ENCODE data around the gene PKP1. TPM values are rescaled to one million over a fixed set of nuclear protein-coding genes. Genes with fewer than 3 reads are reported as not detected.

PKP1 gene
- total and polyA plus RNA-seq, 2 experiments from 2014 or later: 0.19 to 0.83 TPM

DNA sequence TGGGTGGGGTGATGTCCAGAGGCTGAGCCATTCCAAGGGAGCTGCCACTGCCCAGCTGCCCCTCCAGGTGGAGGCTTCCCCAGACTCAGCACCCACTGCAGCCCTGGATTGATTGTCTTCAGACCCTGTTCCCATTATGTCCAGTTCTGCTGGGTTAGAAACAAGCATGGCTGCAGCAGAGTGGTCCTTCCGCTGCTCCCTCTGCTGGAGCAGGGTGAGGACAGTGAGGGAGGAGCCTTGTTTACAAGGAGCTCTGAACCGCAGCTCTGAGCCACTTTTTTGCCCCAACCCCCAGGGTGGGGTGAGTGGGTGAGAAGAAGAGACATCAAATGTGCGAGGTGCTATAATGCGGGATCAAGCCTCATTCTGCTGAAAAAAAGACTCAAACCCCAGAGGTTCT, 91.9 kb downstream of the PKP1 start:
- Mint-ChIP-seq H3K4me3 (peak overlapping the region; percentile 17; the same call in 1 of the 3 replicates), H3K4me1 (peaks cover 69% of the 10 kb centered on the region), H3K27me3 (ENCODE audit: insufficient read depth, low read depth, poor library complexity) (peaks cover 18% of the 10 kb centered on the region), H3K9me3 (no peaks in the 10 kb centered on the region), H3K36me3 (ENCODE audit: low read depth) (no peaks in the 10 kb centered on the region), H3K27ac (peak overlapping the region; percentile 63; the same call in 1 of the 2 replicates)
- Histone ChIP-seq H4K20me1 (replicated peaks; ENCODE audit: insufficient read depth) (no peaks in the 10 kb centered on the region), H3K4me1 (ENCODE audit: insufficient read depth) (peaks cover 37% of the 10 kb centered on the region), H3F3A (replicated peaks; ENCODE audit: low read depth) (peaks cover 15% of the 10 kb centered on the region; the same call in 1 of the 2 replicates), H3K79me2 (replicated peaks; ENCODE audit: insufficient read depth) (no peaks in the 10 kb centered on the region), H3K9me2 (ENCODE audit: insufficient read depth) (0 out of 2 replicates have a peak, but pooled peaks cover 7% of the 10 kb centered on the region), H3K27ac (ENCODE audit: low read depth) (peak overlapping the region; percentile 98), H3K4me3 (peak overlapping the region; percentile 20; the same call in 1 of the 2 replicates), H3K27me3 (ENCODE audit: insufficient read depth) (no peaks in the 10 kb centered on the region), H2AFZ (no peak overlapping the region), H3K4me2 (peak overlapping the region; percentile 39), H3K36me3 (ENCODE audit: insufficient read depth) (no peaks in the 10 kb centered on the region)
- TF ChIP-seq JUNB (IDR thresholded peaks at IDR 0.05; ENCODE audit: unreplicated experiment) (no peak), NANOG (IDR thresholded peaks at IDR 0.05; ENCODE audit: borderline replicate concordance) (no peak), EZH2 (IDR thresholded peaks at IDR 0.05; ENCODE audit: low read depth, unreplicated experiment) (no peak), ZNF331 (CRISPR knock-in tag; IDR thresholded peaks at IDR 0.05; ENCODE audit: low read depth) (no peak), POLR2AphosphoS5 (IDR thresholded peaks at IDR 0.05; ENCODE audit: low read depth) (no peak)
- TF ChIP-seq, protein P1, sequence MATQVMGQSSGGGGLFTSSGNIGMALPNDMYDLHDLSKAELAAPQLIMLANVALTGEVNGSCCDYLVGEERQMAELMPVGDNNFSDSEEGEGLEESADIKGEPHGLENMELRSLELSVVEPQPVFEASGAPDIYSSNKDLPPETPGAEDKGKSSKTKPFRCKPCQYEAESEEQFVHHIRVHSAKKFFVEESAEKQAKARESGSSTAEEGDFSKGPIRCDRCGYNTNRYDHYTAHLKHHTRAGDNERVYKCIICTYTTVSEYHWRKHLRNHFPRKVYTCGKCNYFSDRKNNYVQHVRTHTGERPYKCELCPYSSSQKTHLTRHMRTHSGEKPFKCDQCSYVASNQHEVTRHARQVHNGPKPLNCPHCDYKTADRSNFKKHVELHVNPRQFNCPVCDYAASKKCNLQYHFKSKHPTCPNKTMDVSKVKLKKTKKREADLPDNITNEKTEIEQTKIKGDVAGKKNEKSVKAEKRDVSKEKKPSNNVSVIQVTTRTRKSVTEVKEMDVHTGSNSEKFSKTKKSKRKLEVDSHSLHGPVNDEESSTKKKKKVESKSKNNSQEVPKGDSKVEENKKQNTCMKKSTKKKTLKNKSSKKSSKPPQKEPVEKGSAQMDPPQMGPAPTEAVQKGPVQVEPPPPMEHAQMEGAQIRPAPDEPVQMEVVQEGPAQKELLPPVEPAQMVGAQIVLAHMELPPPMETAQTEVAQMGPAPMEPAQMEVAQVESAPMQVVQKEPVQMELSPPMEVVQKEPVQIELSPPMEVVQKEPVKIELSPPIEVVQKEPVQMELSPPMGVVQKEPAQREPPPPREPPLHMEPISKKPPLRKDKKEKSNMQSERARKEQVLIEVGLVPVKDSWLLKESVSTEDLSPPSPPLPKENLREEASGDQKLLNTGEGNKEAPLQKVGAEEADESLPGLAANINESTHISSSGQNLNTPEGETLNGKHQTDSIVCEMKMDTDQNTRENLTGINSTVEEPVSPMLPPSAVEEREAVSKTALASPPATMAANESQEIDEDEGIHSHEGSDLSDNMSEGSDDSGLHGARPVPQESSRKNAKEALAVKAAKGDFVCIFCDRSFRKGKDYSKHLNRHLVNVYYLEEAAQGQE (IDR thresholded peaks at IDR 0.05; ENCODE audit: unreplicated experiment): no peak
- TF ChIP-seq, protein P2, sequence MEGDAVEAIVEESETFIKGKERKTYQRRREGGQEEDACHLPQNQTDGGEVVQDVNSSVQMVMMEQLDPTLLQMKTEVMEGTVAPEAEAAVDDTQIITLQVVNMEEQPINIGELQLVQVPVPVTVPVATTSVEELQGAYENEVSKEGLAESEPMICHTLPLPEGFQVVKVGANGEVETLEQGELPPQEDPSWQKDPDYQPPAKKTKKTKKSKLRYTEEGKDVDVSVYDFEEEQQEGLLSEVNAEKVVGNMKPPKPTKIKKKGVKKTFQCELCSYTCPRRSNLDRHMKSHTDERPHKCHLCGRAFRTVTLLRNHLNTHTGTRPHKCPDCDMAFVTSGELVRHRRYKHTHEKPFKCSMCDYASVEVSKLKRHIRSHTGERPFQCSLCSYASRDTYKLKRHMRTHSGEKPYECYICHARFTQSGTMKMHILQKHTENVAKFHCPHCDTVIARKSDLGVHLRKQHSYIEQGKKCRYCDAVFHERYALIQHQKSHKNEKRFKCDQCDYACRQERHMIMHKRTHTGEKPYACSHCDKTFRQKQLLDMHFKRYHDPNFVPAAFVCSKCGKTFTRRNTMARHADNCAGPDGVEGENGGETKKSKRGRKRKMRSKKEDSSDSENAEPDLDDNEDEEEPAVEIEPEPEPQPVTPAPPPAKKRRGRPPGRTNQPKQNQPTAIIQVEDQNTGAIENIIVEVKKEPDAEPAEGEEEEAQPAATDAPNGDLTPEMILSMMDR (conservative IDR thresholded peaks at IDR 0.05; ENCODE audit: low read depth in 2 of 2): peak; percentile 31 to 54; a peak in 3 of 4 replicates
- DNase-seq (ENCODE audit: low spot score): no peak
- no peak for ATAC-seq

DNA sequence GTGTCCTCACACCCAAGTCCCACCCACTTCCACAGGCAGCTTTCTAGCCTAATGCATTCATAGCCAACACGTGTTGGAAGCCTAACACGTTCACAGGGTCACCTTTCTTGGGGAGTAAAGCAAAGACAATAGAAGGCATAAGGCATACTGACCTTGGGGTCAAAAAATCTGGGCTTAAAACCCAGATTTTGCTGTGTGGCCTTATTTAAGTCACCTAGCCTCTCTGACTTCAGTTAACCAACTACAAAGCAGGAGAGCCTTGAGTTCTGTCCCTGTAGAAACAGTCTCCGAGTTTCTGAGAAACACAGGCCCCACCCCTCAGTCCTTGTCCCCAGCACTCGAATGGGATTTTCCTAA, 92.8 kb downstream of the PKP1 start:
- H3K4me2 ChIP-seq: peak overlapping the region; percentile 39
- Mint-ChIP-seq H3K27ac (peak overlapping the region; percentile 98), H3K4me1 (peaks cover 68% of the 10 kb centered on the region)
- TF ChIP-seq, protein P2 (conservative IDR thresholded peaks at IDR 0.05; ENCODE audit: low read depth in 2 of 2): no peak
- TF ChIP-seq STAT1 (IDR thresholded peaks at IDR 0.05; ENCODE audit: unreplicated experiment): no peak

More for the DNA sequence above, 92.8 kb downstream of the PKP1 start:
- peaks cover 15% of the 10 kb centered on the region; the same call in 1 of the 2 replicates for H3F3A ChIP-seq (replicated peaks; ENCODE audit: low read depth)
- H3K4me3 ChIP-seq: peak overlapping the region; percentile 11; the same call in 1 of the 2 replicates
- DNase-seq (ENCODE audit: low spot score): no peak
- Mint-ChIP-seq H3K9me3 (no peaks in the 10 kb centered on the region), H3K27me3 (ENCODE audit: insufficient read depth, low read depth, poor library complexity) (peaks cover 18% of the 10 kb centered on the region), H3K36me3 (ENCODE audit: low read depth) (peaks cover 2% of the 10 kb centered on the region; the same call in 1 of the 3 replicates), H3K4me3 (peak overlapping the region; percentile 64)
- H3K9me2 ChIP-seq (ENCODE audit: insufficient read depth): 0 out of 2 replicates have a peak, but pooled peaks cover 7% of the 10 kb centered on the region
- ATAC-seq: no peak
- H3K79me2 ChIP-seq (replicated peaks; ENCODE audit: insufficient read depth): no peaks in the 10 kb centered on the region
- no peak overlapping the region for H2AFZ ChIP-seq
- H3K27me3 ChIP-seq (ENCODE audit: insufficient read depth): no peaks in the 10 kb centered on the region
- no peaks in the 10 kb centered on the region for H4K20me1 ChIP-seq (replicated peaks; ENCODE audit: insufficient read depth)
- no peaks in the 10 kb centered on the region for H3K36me3 ChIP-seq (ENCODE audit: insufficient read depth)
- peaks cover 37% of the 10 kb centered on the region for H3K4me1 ChIP-seq (ENCODE audit: insufficient read depth)
- H3K27ac ChIP-seq (ENCODE audit: low read depth): peak overlapping the region; percentile 98
